Hematopoietic multipotent progenitor cell treated with erythropoietin and hydrocortisone succinate and interleukin-3 and kit ligand, for 15 days (in vitro differentiated cells): ENCODE measurements around the gene PARP12.
A peak's percentile ranks its signal among the peaks of the same experiment; 100 is the strongest.

Source experiments
- DNase-seq: peaks from one replicate; pipeline ENCODE4 v3.0.0-alpha.2; 2015; ENCODE audit warnings: low spot score

Gene PARP12

GRCh38 chr7:140014123-140014522 lies 48.6 kb downstream of the PARP12 start:
- DNase-seq, result no peak

GRCh38 chr7:140013676-140014075 lies 49.1 kb downstream of the PARP12 start:
- no peak for DNase-seq

- no peak for DNase-seq
Observed at GRCh38 chr7:140010194-140010895, 52.4 kb downstream of the PARP12 start.

- no peak for DNase-seq
Observed at GRCh38 chr7:140009735-140010134, 53.0 kb downstream of the PARP12 start.

GRCh38 chr7:140008755-140009610 lies 53.8 kb downstream of the PARP12 start:
- DNase-seq, result no peak

- no peak for DNase-seq
Observed at GRCh38 chr7:140007051-140007690, 55.6 kb downstream of the PARP12 start.

GRCh38 chr7:140006600-140006999 lies 56.2 kb downstream of the PARP12 start:
- no peak for DNase-seq

GRCh38 chr7:140005754-140006503 lies 56.8 kb downstream of the PARP12 start:
- no peak for DNase-seq

GRCh38 chr7:140005341-140005740 lies 57.4 kb downstream of the PARP12 start:
- DNase-seq, result no peak

- no peak for DNase-seq
Observed at GRCh38 chr7:140004672-140005071, 58.1 kb downstream of the PARP12 start.

- DNase-seq, result peak; percentile 60
Observed at GRCh38 chr7:140003913-140004382, 58.8 kb downstream of the PARP12 start.

GRCh38 chr7:140000666-140001268 lies 62.0 kb downstream of the PARP12 start:
- no peak for DNase-seq

GRCh38 chr7:139999516-139999915 lies 63.2 kb downstream of the PARP12 start:
- no peak for DNase-seq

- no peak for DNase-seq
Observed at GRCh38 chr7:139998572-139998971, 64.2 kb downstream of the PARP12 start.

GRCh38 chr7:139995017-139995915 lies 67.5 kb downstream of the PARP12 start:
- no peak for DNase-seq

GRCh38 chr7:139994356-139994755 lies 68.4 kb downstream of the PARP12 start:
- no peak for DNase-seq

GRCh38 chr7:139993592-139993991 lies 69.2 kb downstream of the PARP12 start:
- DNase-seq, result no peak

- no peak for DNase-seq
Observed at GRCh38 chr7:139993169-139993568, 69.6 kb downstream of the PARP12 start.

GRCh38 chr7:139992353-139993044 lies 70.3 kb downstream of the PARP12 start:
- DNase-seq, result no peak

- DNase-seq, result no peak
Observed at GRCh38 chr7:139991911-139992310, 70.8 kb downstream of the PARP12 start.
